ENCODE results near the gene SMC5.

SMC5 gene

GRCh38 chr9:70355801-70356200 is 97.0 kb downstream of the SMC5 start:
- Histone ChIP-seq H3K4me3 (replicated peaks; ENCODE audit: insufficient read depth, low read length) (no peak overlapping the region), H3K27me3 (ENCODE audit: insufficient read depth, poor library complexity, severe bottlenecking) (no peaks in the 10 kb centered on the region), H3K27ac (replicated peaks) (no peak overlapping the region; the same call in 1 of the 2 replicates)
- no peak for DNase-seq (ENCODE audit: low read depth in 1 of 2, low spot score in 1 of 2)
- TF ChIP-seq POLR2AphosphoS5 (IDR thresholded peaks at IDR 0.05; ENCODE audit: low read depth) (no peak), GABPA (IDR thresholded peaks at IDR 0.05; ENCODE audit: low read depth) (no peak), REST (IDR thresholded peaks at IDR 0.05; ENCODE audit: insufficient replicate concordance, low read depth) (no peak), CTCF (IDR thresholded peaks at IDR 0.05; ENCODE audit: insufficient read depth, low read length) (no peak), SPI1 (IDR thresholded peaks at IDR 0.05; ENCODE audit: borderline replicate concordance, low read depth) (no peak)

GRCh38 chr9:70362952-70363351 is 104.2 kb downstream of the SMC5 start:
- Histone ChIP-seq H3K4me3 (replicated peaks; ENCODE audit: insufficient read depth, low read length) (no peak overlapping the region), H3K27ac (replicated peaks) (no peak overlapping the region), H3K27me3 (ENCODE audit: insufficient read depth, poor library complexity, severe bottlenecking) (no peaks in the 10 kb centered on the region)
- DNase-seq (ENCODE audit: low read depth in 1 of 2, low spot score in 1 of 2), result no peak
- TF ChIP-seq GABPA (IDR thresholded peaks at IDR 0.05; ENCODE audit: low read depth), result no peak
- TF ChIP-seq POLR2AphosphoS5 (IDR thresholded peaks at IDR 0.05; ENCODE audit: low read depth), result no peak
- TF ChIP-seq SPI1 (IDR thresholded peaks at IDR 0.05; ENCODE audit: borderline replicate concordance, low read depth), result no peak
- no peak for TF ChIP-seq CTCF (IDR thresholded peaks at IDR 0.05; ENCODE audit: insufficient read depth, low read length)

GRCh38 chr9:70363760-70364159 is 105.0 kb downstream of the SMC5 start:
- H3K27me3 ChIP-seq (ENCODE audit: insufficient read depth, poor library complexity, severe bottlenecking), result no peaks in the 10 kb centered on the region
- TF ChIP-seq CTCF (IDR thresholded peaks at IDR 0.05; ENCODE audit: insufficient read depth, low read length) (no peak), POLR2AphosphoS5 (IDR thresholded peaks at IDR 0.05; ENCODE audit: low read depth) (no peak), REST (IDR thresholded peaks at IDR 0.05; ENCODE audit: insufficient replicate concordance, low read depth) (no peak), SPI1 (IDR thresholded peaks at IDR 0.05; ENCODE audit: borderline replicate concordance, low read depth) (no peak), GABPA (IDR thresholded peaks at IDR 0.05; ENCODE audit: low read depth) (no peak)
- no peak for DNase-seq (ENCODE audit: low read depth in 1 of 2, low spot score in 1 of 2)

GRCh38 chr9:70367305-70367930 is 108.6 kb downstream of the SMC5 start:
- H3K27me3 ChIP-seq (ENCODE audit: insufficient read depth, poor library complexity, severe bottlenecking), result no peaks in the 10 kb centered on the region
- no peak for TF ChIP-seq GABPA (IDR thresholded peaks at IDR 0.05; ENCODE audit: low read depth)
- TF ChIP-seq SPI1 (IDR thresholded peaks at IDR 0.05; ENCODE audit: borderline replicate concordance, low read depth), result no peak
- no peak for TF ChIP-seq REST (IDR thresholded peaks at IDR 0.05; ENCODE audit: insufficient replicate concordance, low read depth)
- TF ChIP-seq CTCF (IDR thresholded peaks at IDR 0.05; ENCODE audit: insufficient read depth, low read length), result no peak
- no peak for TF ChIP-seq POLR2AphosphoS5 (IDR thresholded peaks at IDR 0.05; ENCODE audit: low read depth)
- no peak for DNase-seq (ENCODE audit: low read depth in 1 of 2, low spot score in 1 of 2)
- H3K27ac ChIP-seq (replicated peaks), result no peak overlapping the region
- H3K4me3 ChIP-seq (replicated peaks; ENCODE audit: insufficient read depth, low read length), result no peak overlapping the region

More at GRCh38 chr9:70363760-70364159, 105.0 kb downstream of the SMC5 start:
- Histone ChIP-seq H3K4me3 (replicated peaks; ENCODE audit: insufficient read depth, low read length) (no peak overlapping the region), H3K27ac (replicated peaks) (no peak overlapping the region)
